SH-SY5Y (cell line): Measurements from ENCODE around the gene LTBP1.

Experiments used
- GATA2 ChIP-seq: IDR thresholded peaks from 2 replicates; pipeline ENCODE4 v1.6.1; 2011; ENCODE audit warnings: mild to moderate bottlenecking, low read depth, low read length
- GATA3 ChIP-seq: IDR thresholded peaks from 2 replicates; pipeline ENCODE4 v1.6.1; 2011; ENCODE audit warnings: low read depth, mild to moderate bottlenecking, low read length, moderate library complexity

- TF ChIP-seq GATA3: no peak
- no peak for TF ChIP-seq GATA2
Observed at GRCh38 chr2:33167622-33168245, 221.0 kb downstream of the LTBP1 start.
